ENCODE measurements around the gene KCTD15. TPM values are rescaled to one million over a fixed set of nuclear protein-coding genes. Genes with fewer than 3 reads are reported as not detected.

KCTD15 gene
- total RNA-seq, 1 donor = 13.0 TPM

DNA sequence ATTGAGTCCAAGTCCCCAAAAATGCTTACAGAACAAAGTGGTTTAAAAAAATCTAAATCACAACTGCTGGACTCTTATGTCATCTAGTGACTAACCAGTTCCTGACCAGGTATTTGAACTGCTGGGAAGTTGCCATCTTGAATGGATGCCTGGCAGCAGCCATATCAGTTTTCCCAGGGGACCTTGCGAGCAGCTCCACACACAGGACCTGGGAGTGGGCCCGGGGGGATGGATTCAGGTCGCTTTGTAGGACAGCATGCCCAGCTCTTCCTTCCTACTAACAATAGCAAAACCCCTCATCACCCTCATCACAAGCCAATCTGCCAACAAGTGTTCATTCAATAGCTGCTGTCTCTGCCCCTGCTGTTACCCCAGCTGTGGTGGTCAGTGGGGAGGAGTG, 65.3 kb downstream of the KCTD15 start:
- TF ChIP-seq, protein P1, sequence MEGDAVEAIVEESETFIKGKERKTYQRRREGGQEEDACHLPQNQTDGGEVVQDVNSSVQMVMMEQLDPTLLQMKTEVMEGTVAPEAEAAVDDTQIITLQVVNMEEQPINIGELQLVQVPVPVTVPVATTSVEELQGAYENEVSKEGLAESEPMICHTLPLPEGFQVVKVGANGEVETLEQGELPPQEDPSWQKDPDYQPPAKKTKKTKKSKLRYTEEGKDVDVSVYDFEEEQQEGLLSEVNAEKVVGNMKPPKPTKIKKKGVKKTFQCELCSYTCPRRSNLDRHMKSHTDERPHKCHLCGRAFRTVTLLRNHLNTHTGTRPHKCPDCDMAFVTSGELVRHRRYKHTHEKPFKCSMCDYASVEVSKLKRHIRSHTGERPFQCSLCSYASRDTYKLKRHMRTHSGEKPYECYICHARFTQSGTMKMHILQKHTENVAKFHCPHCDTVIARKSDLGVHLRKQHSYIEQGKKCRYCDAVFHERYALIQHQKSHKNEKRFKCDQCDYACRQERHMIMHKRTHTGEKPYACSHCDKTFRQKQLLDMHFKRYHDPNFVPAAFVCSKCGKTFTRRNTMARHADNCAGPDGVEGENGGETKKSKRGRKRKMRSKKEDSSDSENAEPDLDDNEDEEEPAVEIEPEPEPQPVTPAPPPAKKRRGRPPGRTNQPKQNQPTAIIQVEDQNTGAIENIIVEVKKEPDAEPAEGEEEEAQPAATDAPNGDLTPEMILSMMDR (IDR thresholded peaks at IDR 0.05; ENCODE audit: insufficient read depth, low read depth, low read length) = no peak
- no peak overlapping the region for H3K4me3 ChIP-seq (ENCODE audit: low read depth, low read length)
- no peak for DNase-seq (ENCODE audit: low read depth)

DNA sequence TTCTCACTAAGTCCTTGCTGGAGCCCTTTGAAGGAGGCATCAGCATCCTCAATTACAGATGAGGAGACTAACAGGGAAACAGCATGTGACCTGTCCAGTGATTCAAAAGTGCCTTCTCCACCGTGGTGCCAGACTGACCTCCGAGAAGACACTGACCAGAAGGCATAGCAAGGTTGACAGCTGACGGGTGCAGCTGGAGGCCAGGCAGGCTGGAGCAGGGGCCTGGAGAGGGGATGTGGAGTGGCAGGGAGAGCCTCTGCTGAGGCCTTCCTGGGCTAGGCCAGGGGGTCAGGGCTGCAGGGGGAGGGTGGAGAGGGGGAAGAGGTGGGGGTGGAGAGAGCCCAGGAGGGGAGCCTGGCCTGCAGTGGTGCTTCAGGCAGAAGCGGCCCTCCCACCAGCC, 66.3 kb downstream of the KCTD15 start:
- TF ChIP-seq, protein P1 (IDR thresholded peaks at IDR 0.05; ENCODE audit: insufficient read depth, low read depth, low read length) = no peak
- no peak overlapping the region for H3K4me3 ChIP-seq (ENCODE audit: low read depth, low read length)
- DNase-seq (ENCODE audit: low read depth) = no peak

DNA sequence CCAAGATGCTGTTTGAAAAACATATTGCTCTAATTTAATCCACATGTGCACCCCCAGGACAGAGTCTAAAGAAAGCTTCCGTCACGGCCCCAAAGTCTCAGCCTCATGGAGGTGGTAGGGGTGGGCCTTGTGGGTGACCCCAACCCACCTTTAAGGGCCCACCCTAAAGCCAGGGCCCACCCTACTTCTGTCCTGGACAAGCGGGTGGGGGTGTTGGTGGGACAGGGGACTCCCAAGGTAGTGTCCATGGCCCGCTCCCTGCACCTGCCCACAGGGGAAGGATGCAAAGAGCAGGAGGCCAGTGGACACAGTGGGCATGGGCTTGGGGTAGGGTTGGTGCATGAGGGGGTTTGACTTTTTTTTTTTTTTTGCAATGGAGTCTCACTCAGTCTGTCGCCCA, 66.8 kb downstream of the KCTD15 start:
- no peak for DNase-seq (ENCODE audit: low read depth)
- H3K4me3 ChIP-seq (ENCODE audit: low read depth, low read length) = no peak overlapping the region
- TF ChIP-seq, protein P1 (IDR thresholded peaks at IDR 0.05; ENCODE audit: insufficient read depth, low read depth, low read length) = no peak

DNA sequence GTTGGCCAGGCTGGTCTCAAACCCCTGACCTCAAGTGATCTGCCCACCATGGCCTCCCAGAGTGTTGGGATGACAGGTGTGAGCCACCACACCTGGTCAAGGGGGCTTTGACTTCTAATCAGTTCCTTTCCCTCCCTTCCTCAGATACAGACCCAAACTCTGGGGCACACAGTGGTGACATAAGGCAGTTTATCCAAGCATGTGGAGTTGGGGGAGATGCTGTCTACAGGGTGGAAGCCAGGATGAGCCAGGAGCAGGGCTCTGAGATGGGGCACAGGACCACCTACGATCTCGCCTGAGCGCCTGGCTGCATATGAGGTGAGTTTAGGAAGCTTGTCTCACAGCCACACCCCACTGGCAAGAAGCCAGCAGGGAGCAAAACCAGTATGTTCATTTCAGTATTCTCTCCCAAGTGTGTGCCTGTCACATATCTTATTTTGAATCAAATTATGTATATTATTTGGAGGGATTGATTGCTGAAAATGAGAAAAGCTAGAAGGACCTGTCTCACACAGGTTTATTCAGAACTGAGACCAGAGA, 67.7 kb downstream of the KCTD15 start:
- TF ChIP-seq, protein P1 (IDR thresholded peaks at IDR 0.05; ENCODE audit: insufficient read depth, low read depth, low read length) = no peak
- no peak overlapping the region for H3K4me3 ChIP-seq (ENCODE audit: low read depth, low read length)
- DNase-seq (ENCODE audit: low read depth) = no peak

DNA sequence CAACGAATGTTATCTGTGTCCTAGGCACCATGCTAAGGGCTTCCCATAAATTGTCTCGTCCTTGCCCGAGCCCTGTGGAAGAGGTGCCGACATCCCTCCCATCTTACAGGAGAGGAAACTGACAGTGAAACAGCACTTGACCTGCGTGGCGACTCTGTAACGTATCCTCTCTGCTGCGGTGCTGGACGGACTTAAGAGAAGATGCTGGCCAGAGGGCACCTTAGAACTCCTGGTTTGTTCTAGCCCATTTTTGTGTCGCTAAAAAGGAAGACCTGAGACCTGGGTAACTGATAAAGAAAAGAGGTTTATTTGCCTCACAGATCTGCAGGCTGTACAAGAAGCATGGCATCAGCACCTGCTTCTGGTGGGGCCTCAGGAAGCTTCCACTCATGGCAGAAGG, 68.6 kb downstream of the KCTD15 start:
- TF ChIP-seq, protein P1 (IDR thresholded peaks at IDR 0.05; ENCODE audit: insufficient read depth, low read depth, low read length) = no peak
- no peak overlapping the region for H3K4me3 ChIP-seq (ENCODE audit: low read depth, low read length)
- DNase-seq (ENCODE audit: low read depth) = no peak

Other genes with a start within 250 kb of the KCTD15 start
- gene CHST8, start 174.9 kb upstream of the KCTD15 start, total RNA-seq = not detected in 2 replicates

Measured in fibroblast of villous mesenchyme (primary cell).